Measurements from ENCODE around the gene DUOXA2. TPM values are rescaled to one million over a fixed set of nuclear protein-coding genes. Genes with fewer than 3 reads are reported as not detected.

Gene DUOXA2
- total RNA-seq, 1 experiment from 2014 or later, result not detected

DNA sequence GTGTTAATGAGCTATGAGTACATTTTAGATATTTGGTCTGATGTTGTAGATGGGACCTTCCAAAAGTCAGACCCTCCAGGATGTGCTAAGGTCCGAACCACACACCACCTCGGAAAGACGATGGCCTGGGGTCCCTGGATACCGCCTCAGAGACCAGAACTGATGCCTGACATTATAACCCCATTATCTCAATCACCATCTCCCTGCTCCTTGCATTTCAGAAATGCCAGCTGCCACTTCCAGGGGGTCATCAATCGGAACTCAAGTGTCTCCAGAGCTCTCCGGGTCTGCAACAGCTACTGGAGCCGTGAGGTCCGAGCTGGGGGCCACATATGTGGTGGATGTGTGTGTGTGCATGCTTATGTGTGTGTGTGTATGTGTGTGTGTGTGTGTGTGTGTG, 23.6 kb downstream of the DUOXA2 start:
- TF ChIP-seq SP1 (CRISPR knock-in tag; conservative IDR thresholded peaks at IDR 0.05), result no peak
- TF ChIP-seq, protein P1, sequence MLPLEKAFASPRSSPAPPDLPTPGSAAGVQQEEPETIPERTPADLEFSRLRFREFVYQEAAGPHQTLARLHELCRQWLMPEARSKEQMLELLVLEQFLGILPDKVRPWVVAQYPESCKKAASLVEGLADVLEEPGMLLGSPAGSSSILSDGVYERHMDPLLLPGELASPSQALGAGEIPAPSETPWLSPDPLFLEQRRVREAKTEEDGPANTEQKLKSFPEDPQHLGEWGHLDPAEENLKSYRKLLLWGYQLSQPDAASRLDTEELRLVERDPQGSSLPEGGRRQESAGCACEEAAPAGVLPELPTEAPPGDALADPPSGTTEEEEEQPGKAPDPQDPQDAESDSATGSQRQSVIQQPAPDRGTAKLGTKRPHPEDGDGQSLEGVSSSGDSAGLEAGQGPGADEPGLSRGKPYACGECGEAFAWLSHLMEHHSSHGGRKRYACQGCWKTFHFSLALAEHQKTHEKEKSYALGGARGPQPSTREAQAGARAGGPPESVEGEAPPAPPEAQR (CRISPR knock-in tag; IDR thresholded peaks at IDR 0.05), result no peak
- TF ChIP-seq NR1H2 (CRISPR knock-in tag; IDR thresholded peaks at IDR 0.05), result no peak
- TF ChIP-seq ZNF671 (CRISPR knock-in tag; IDR thresholded peaks at IDR 0.05), result no peak
- TF ChIP-seq RORB (CRISPR knock-in tag; IDR thresholded peaks at IDR 0.05), result no peak
- TF ChIP-seq, protein P2, sequence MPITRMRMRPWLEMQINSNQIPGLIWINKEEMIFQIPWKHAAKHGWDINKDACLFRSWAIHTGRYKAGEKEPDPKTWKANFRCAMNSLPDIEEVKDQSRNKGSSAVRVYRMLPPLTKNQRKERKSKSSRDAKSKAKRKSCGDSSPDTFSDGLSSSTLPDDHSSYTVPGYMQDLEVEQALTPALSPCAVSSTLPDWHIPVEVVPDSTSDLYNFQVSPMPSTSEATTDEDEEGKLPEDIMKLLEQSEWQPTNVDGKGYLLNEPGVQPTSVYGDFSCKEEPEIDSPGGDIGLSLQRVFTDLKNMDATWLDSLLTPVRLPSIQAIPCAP (CRISPR knock-in tag; IDR thresholded peaks at IDR 0.05), result no peak
- TF ChIP-seq, protein P3, sequence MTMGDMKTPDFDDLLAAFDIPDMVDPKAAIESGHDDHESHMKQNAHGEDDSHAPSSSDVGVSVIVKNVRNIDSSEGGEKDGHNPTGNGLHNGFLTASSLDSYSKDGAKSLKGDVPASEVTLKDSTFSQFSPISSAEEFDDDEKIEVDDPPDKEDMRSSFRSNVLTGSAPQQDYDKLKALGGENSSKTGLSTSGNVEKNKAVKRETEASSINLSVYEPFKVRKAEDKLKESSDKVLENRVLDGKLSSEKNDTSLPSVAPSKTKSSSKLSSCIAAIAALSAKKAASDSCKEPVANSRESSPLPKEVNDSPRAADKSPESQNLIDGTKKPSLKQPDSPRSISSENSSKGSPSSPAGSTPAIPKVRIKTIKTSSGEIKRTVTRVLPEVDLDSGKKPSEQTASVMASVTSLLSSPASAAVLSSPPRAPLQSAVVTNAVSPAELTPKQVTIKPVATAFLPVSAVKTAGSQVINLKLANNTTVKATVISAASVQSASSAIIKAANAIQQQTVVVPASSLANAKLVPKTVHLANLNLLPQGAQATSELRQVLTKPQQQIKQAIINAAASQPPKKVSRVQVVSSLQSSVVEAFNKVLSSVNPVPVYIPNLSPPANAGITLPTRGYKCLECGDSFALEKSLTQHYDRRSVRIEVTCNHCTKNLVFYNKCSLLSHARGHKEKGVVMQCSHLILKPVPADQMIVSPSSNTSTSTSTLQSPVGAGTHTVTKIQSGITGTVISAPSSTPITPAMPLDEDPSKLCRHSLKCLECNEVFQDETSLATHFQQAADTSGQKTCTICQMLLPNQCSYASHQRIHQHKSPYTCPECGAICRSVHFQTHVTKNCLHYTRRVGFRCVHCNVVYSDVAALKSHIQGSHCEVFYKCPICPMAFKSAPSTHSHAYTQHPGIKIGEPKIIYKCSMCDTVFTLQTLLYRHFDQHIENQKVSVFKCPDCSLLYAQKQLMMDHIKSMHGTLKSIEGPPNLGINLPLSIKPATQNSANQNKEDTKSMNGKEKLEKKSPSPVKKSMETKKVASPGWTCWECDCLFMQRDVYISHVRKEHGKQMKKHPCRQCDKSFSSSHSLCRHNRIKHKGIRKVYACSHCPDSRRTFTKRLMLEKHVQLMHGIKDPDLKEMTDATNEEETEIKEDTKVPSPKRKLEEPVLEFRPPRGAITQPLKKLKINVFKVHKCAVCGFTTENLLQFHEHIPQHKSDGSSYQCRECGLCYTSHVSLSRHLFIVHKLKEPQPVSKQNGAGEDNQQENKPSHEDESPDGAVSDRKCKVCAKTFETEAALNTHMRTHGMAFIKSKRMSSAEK (CRISPR knock-in tag; IDR thresholded peaks at IDR 0.05; ENCODE audit: borderline replicate concordance), result no peak
- TF ChIP-seq NR3C1 (CRISPR knock-in tag; conservative IDR thresholded peaks at IDR 0.05; ENCODE audit: low read depth), result no peak
- no peak for TF ChIP-seq NFYB (CRISPR knock-in tag; conservative IDR thresholded peaks at IDR 0.05; ENCODE audit: low read depth)
- Mint-ChIP-seq H3K4me1 (peaks cover 10% of the 10 kb centered on the region), H3K4me3 (no peak overlapping the region), H3K36me3 (no peaks in the 10 kb centered on the region), H3K27ac (no peak overlapping the region), H3K27me3 (ENCODE audit: low read depth) (peaks cover 56% of the 10 kb centered on the region), H3K9me3 (no peaks in the 10 kb centered on the region)
- ChIA-PET POLR2A (interaction anchor here (0.9 kb wide), 1 partner anchor 11 kb away, joined by 3 read pairs; no protein-coding TSS in a partner anchor), CTCF (interaction anchor here (0.8 to 2.0 kb wide), 6 partner anchors 11 to 81 kb away, joined by 3 to 12 read pairs (median 6); partner anchors contain the start of gene DUOX2)
- no peak for DNase-seq (ENCODE audit: low spot score)
- no peak for ATAC-seq

DNA sequence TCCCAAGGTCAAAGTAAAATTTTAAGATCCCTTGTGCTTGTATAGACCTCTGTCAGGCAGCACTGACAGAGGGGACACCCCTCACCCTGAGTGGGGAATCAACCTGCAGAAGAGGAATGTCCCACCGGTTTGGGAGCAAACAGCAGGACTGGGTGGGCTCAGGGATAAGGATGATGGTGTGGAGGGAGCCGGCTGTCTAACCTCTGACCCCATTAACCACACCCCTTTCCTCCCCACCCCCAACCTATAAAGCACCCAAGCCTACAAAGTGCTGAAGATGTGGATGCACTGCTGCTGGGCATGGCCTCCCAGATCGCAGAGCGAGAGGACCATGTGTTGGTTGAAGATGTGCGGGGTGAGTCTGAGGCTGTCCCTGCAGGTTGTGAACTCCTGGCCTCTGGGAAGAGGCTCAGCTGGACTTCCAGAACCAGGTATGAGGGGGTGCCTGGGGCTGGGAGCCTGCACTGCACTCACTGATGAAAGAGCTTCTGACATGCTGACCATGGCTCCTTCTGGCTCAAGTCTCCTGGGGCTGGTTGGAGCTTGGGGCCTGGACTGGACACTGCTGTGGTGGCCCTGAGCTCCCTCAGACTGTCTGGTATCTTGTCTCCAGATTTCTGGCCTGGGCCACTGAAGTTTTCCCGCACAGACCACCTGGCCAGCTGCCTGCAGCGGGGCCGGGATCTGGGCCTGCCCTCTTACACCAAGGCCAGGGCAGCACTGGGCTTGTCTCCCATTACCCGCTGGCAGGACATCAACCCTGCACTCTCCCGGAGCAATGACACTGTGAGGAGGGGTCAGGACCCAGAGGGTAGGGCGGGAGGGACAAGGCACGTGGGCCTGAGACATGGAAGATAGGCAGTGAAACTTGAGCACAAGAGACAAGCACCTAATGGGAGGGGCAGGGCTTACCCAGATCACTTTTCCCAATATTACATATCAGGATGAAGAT, 25.0 kb downstream of the DUOXA2 start:
- Mint-ChIP-seq H3K4me1 (peaks cover 10% of the 10 kb centered on the region), H3K9me3 (no peaks in the 10 kb centered on the region), H3K4me3 (no peak overlapping the region), H3K27me3 (ENCODE audit: low read depth) (peaks cover 42% of the 10 kb centered on the region), H3K36me3 (no peaks in the 10 kb centered on the region), H3K27ac (no peak overlapping the region)
- CTCF ChIA-PET, result interaction anchor here (0.6 to 2.0 kb wide), 5 partner anchors 12 to 29 kb away, joined by 3 to 12 read pairs (median 6); no protein-coding TSS in a partner anchor
- ATAC-seq, result no peak
- POLR2A ChIA-PET, result no interaction called here
- no peak for DNase-seq (ENCODE audit: low spot score)
- TF ChIP-seq TCF7 (CRISPR knock-in tag; IDR thresholded peaks at IDR 0.05; ENCODE audit: low read depth) (no peak), ZNF317 (CRISPR knock-in tag; IDR thresholded peaks at IDR 0.05; ENCODE audit: borderline replicate concordance, low read depth) (no peak), ZNF121 (CRISPR knock-in tag; IDR thresholded peaks at IDR 0.05) (no peak), SMAD3 (CRISPR knock-in tag; IDR thresholded peaks at IDR 0.05; ENCODE audit: borderline replicate concordance) (no peak), SP1 (CRISPR knock-in tag; conservative IDR thresholded peaks at IDR 0.05) (no peak)
- TF ChIP-seq, protein P4, sequence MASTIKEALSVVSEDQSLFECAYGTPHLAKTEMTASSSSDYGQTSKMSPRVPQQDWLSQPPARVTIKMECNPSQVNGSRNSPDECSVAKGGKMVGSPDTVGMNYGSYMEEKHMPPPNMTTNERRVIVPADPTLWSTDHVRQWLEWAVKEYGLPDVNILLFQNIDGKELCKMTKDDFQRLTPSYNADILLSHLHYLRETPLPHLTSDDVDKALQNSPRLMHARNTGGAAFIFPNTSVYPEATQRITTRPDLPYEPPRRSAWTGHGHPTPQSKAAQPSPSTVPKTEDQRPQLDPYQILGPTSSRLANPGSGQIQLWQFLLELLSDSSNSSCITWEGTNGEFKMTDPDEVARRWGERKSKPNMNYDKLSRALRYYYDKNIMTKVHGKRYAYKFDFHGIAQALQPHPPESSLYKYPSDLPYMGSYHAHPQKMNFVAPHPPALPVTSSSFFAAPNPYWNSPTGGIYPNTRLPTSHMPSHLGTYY (CRISPR knock-in tag; IDR thresholded peaks at IDR 0.05), result no peak
- TF ChIP-seq, protein P5, sequence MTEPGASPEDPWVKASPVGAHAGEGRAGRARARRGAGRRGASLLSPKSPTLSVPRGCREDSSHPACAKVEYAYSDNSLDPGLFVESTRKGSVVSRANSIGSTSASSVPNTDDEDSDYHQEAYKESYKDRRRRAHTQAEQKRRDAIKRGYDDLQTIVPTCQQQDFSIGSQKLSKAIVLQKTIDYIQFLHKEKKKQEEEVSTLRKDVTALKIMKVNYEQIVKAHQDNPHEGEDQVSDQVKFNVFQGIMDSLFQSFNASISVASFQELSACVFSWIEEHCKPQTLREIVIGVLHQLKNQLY (CRISPR knock-in tag; IDR thresholded peaks at IDR 0.05), result no peak
- TF ChIP-seq, protein P6, sequence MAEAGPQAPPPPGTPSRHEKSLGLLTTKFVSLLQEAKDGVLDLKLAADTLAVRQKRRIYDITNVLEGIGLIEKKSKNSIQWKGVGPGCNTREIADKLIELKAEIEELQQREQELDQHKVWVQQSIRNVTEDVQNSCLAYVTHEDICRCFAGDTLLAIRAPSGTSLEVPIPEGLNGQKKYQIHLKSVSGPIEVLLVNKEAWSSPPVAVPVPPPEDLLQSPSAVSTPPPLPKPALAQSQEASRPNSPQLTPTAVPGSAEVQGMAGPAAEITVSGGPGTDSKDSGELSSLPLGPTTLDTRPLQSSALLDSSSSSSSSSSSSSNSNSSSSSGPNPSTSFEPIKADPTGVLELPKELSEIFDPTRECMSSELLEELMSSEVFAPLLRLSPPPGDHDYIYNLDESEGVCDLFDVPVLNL (CRISPR knock-in tag; IDR thresholded peaks at IDR 0.05; ENCODE audit: borderline replicate concordance, low read depth), result no peak
- TF ChIP-seq, protein P7, sequence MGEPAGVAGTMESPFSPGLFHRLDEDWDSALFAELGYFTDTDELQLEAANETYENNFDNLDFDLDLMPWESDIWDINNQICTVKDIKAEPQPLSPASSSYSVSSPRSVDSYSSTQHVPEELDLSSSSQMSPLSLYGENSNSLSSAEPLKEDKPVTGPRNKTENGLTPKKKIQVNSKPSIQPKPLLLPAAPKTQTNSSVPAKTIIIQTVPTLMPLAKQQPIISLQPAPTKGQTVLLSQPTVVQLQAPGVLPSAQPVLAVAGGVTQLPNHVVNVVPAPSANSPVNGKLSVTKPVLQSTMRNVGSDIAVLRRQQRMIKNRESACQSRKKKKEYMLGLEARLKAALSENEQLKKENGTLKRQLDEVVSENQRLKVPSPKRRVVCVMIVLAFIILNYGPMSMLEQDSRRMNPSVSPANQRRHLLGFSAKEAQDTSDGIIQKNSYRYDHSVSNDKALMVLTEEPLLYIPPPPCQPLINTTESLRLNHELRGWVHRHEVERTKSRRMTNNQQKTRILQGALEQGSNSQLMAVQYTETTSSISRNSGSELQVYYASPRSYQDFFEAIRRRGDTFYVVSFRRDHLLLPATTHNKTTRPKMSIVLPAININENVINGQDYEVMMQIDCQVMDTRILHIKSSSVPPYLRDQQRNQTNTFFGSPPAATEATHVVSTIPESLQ (CRISPR knock-in tag; IDR thresholded peaks at IDR 0.05), result no peak
- TF ChIP-seq, protein P8, sequence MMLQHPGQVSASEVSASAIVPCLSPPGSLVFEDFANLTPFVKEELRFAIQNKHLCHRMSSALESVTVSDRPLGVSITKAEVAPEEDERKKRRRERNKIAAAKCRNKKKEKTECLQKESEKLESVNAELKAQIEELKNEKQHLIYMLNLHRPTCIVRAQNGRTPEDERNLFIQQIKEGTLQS (CRISPR knock-in tag; conservative IDR thresholded peaks at IDR 0.05), result no peak
